NCI-H774 (cell line): Measurements from ENCODE around the gene COL5A1.
"Not testable (repeated sequence)": the region's sequence is repeated elsewhere in the genome, so short reads cannot be mapped to it uniquely, and the experiment has no call there.

Experiments
- DNase-seq: peaks from one replicate; lab custom pipeline; 2025; lab: John Stamatoyannopoulos, UW

COL5A1 gene

DNA sequence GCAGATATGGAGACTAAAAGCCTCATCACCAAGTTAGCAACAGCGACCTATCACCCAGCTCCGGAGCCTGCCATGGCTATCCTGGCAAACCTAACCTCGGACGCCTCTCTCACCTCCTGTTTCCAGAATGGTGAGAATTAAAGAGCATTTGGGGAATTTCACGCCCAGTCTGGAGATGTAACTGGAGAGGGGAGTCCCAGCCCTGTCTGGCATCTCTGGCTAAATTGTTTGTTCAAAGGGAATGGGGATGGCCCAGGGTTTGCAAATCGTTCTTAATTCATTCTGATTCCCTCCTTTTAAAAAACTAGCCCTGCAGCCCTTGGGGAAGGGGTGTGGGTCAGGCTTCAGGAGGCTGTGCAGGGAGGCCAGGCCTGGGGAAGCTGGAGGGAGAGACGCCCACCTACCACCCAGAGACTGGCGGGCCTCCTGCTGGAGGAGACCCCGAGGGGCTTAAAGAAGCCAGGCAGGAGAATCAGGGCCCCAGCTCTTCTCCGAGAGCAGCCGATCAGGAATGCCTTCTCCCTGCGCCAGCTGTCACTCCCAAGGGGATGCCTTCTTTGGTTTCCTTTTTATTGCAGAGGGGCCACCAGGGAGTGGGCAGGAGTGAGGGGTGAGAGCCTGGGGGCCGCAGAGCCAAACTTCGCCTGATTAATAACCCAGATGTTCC is 964 bp upstream of the COL5A1 start:
- DNase-seq = no peak

DNA sequence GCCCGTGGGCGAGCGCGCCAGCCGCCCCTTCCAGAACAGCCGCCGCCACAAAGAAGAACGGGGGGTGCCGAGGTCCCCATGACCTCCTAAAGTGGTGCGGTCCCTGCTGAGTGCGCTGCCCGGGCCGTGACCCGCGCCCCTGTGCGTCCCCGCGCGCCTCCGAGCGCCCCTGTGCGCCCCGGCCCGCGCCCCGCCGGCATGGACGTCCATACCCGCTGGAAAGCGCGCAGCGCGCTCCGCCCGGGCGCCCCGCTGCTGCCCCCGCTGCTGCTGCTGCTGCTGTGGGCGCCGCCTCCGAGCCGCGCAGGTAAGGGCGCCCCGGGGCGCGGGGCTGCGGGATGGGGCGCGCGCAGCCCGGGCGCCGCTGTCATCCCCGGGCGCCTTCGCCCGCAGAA is 384 bp downstream of the COL5A1 start:
- no peak for DNase-seq

DNA sequence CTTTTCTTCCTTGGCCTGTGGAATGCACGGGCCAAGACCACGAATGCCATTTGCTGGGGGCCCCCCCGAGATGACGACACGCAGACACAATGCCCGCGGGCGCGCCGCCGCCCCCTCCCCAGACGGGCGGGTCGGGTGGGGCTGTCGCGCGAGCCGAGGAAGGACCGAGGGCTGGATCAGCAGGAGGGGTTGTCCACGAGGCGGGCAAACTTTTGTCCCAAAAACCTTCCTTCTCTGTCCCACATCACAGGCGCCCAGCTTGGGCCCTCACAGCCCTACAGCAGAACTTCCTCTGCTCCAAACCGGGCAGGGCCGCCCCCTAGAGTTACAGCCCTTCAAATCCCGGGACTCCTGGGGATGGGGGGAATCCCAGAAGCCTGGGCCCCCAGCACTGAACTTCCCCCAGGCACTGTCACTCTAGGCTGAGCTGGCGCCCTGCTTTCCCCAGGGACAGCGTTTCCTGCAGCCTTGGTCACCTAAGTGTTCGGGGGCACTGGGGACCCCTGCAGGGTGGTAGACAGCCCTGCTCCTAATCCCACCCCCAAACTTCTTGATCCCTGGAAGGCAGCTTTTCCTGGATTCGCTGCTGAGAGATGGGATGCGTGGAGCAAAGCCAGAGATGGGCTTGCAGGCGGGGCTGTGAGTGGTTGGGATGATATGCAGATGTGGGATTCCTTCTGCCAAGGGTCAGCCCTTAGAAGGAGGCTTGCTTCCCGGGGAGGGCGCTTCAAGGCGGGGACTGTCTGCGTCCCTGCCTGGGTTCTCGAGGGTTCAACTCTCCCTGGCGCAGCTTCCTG is 980 bp downstream of the COL5A1 start:
- DNase-seq = no peak

DNA sequence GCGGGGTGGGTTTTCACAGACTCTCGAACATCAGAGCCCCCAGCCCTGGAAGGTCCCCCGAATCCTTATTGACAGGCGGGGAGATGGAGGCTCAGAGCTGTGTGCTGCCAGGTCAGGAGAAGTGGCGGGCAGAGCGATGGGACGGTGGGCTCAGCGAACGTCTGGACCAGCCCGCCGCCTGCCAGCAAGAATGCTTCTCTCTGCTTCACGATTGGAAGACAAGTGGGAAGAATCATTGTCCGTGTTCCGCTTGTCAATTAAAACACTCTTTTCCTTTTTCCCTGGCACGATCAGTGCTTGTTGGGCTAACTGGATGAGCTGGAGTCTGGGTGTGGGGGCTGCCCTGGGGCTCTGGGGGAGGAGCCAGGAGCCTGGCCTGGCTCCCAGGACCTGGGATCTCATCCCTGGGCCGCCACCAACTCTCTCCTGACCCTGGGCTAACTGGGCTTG is 1.6 kb downstream of the COL5A1 start:
- no peak for DNase-seq

DNA sequence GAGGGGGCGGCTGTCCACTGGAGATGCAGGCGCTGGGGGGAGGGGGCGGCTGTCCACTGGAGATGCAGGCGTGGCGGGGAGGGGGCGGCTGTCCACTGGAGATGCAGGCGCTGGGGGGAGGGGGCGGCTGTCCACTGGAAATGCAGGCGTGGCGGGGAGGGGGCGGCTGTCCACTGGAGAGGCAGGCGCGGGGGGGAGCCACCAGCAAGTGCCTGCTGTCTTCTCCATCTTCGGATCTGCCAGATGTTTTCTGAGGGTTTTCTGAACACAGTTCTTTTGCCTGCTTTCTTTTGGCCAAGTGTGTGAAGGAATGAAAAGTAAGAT is 2.8 kb downstream of the COL5A1 start:
- not testable (repeated sequence) for DNase-seq

DNA sequence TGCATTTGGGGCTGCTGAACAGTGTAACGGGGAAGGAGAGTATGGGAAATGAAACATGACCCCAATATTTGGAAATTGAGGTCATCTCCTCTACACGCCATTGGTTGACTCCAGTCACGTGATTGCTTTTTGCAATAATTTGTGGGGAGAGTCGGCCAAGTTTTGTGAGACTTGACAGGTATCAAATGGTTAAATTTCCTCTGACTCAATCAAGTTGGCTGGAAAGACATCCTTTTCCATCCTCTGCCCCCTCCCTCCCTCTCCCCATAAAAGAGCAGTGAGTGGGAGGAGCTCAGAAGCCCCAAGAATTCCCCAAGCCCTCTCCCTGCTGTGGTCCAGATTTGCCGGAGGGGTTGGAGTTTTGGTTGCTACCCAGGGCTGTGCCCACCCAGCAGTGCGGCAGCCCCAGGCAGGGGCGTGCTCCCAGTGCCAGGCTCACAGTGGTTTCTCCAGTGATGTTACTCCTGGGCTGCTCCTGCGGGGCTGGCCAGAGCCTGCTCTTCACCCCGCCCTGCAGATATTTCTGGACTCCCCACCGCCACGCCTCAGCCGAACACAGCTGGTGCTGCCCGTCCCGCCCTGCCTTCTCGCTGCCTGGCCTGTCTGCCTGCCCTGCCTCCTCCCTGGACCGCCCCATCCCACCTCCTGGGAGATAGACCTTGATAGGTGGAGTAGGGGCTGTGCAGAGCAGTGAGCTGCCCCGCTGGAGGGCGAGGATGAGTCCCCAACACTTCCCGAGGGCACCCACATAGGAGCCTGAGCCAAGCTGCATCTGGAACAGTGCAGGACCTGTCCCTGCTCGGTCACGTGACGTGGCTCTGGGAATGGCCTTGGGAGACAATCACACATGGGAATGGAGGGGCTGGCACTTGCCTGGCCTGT is 3.4 kb downstream of the COL5A1 start:
- no peak for DNase-seq

DNA sequence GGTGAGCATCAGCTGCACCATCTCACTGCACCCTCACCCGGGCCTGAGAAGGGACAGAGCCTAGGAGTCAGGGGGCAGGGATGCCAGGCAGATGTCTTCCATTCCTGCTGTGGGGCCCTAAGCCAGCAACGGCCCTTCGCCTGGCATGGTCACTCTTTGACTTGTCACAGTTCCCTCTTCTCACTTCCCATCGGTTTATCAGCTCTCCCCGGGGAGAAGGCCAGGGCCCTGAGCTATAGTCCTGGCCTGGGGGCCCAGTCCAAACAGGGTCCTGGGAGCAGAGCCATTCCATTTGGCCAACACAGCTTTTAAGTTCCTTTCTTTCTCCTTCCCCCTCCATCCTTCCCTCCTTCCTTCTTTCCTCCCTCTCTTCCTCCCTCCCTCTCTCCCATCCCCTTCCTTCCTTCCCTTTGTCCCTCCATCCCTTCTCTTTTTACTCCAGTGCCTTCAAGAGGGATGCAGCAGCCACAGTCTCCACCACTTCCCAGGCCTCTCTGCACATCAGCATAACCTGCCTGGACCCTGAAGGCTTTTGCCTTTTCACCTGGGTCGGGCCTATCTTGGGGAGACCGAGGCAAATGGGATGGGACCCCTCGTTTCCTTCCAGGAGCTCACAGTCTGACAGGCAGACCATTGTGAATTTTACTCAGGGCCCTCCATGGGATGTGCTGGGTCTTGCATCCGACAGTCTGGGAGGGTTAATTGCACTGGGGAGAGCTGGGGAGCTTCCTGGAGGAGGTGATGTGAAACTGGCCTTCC is 4.2 kb downstream of the COL5A1 start:
- no peak for DNase-seq

DNA sequence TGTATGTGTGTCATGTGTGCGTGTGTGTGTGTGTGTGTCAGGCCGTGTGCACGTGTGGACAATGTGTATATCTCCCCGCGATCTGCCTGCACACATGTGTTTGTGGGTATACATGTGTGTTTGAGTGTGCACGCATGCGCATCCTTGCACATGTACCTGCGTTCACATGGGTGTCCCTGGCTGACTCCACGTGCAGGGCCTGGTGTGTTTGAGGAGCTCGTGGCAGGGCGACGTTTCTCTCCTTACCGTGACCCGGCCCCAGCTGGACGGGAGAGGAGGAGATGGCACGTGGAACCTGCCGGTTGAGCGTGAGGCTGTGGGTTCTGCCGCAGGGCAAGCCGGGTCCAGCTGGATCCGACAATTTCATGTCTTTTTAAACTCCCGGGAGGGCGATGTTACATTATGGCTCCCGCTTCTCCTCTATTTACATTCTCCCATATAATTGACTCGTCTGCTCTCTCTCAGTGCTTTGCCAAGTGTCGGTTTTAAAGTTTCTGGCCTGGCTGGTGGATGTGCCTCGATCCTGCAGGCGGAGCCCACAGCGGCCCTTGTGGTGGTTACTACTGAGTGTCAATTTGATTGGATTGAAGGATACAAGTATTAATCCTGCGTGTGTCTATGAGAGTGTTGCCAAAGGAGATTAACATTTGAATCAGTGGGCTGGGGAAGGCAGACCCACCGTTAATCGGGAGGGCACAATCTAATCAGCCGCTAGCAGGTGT is 5.9 kb downstream of the COL5A1 start:
- DNase-seq = no peak

DNA sequence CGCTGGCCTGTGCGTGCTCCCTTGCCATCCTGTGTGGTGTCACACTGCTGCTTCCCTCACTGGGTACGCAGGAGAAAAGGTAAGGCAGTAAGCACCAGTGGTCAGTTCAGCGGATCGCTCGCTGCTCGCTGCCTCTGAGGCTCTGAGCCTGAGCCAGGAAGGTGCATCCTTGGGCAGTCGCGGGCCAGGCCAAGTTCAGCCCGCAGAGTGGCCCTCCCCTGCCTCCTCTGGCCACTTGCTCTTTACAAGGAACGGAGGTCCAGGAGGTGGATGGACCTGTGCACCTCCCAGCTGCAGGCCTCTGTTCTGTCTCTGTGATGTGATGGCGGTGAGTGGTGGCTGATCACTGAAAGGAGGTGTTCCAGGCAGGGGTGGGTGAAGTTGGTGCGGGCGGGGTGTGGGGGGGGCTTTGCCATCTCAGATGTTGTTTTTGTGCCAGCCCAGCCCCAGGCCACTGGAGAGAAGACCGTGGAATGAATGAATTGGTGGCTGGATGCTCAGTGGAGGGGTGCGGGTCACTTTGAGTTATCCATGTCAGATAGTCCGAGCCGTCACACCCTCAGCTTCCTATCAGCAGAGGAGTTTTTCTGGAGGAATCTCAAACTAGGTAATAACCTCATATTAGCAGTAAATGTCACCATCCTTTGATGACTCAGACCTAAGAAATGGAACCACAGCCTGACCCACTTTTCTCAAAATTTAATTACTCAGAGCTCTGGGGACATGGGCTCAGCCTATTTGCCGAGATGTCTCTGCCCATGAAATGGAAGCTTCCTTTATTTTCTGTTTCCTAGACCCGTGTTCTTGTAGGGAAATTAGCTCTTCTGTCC is 7.3 kb downstream of the COL5A1 start:
- no peak for DNase-seq

DNA sequence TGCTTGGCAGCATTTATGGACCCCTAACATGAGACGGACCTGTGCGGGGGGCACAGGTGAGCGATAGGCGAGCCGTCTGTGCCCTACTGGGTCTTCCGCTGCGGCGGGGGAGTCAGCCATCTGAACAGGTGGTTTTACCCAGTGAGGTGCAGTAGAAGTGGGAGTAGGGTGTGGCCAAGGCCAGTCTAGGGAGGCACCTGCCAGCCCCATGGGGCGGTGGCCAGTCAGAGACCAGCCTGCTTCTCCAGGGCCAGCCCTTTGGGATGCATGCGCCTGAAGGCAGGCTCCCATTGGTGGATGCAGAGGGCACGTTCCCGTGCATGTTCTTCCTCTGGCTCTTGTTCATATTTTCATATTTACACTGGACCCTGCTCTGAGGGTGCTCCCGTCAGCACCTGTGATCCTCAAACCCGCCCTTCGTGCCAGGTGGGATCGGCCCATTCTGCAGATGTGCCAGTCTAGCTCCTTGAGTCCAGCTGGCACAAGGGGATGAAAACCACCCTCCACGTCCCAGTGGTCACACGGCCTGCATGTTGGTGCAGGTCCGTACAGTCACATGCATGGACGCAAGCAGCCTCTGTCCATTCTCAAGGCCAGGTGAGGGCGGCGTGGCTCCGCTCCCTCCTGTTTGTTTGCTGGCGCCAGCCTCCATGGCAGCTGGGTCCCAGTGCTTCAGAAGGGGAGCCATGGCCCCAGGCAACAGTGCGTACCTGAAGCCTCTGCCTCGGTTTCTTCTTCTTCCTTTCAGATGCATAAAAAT is 9.0 kb downstream of the COL5A1 start:
- DNase-seq = no peak

DNA sequence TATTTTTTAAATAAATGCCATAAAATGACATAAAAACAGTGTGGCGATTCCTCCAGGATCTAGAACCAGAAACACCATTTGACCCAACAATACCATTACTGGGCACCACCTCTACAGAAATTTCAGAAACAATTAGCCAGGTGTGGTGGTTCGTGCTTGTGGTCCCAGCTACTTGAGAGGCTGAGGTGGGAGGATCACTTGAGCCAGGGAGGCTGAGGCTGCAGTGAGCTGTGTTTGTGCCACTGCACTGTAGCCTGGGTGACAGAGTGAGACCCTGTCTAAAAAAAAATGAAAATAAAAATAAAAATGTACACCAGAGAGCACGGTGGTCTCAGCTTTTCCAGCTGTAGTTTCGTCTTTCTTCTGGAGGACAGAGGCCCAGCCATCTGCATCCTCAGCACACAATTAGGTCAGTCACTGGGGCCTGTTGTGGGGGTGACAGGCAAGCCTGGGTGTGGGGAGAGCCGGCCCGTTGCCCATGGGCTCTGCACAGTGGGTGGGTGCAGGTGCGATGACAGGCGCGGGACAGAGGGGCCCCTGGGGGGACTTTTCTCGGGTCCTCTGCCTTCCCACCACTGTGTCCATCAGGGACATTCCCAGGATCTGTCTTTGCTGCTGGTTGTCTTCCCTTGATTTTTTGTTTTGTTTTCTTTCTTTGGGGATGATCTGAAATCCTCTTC is 9.8 kb downstream of the COL5A1 start:
- DNase-seq = no peak

DNA sequence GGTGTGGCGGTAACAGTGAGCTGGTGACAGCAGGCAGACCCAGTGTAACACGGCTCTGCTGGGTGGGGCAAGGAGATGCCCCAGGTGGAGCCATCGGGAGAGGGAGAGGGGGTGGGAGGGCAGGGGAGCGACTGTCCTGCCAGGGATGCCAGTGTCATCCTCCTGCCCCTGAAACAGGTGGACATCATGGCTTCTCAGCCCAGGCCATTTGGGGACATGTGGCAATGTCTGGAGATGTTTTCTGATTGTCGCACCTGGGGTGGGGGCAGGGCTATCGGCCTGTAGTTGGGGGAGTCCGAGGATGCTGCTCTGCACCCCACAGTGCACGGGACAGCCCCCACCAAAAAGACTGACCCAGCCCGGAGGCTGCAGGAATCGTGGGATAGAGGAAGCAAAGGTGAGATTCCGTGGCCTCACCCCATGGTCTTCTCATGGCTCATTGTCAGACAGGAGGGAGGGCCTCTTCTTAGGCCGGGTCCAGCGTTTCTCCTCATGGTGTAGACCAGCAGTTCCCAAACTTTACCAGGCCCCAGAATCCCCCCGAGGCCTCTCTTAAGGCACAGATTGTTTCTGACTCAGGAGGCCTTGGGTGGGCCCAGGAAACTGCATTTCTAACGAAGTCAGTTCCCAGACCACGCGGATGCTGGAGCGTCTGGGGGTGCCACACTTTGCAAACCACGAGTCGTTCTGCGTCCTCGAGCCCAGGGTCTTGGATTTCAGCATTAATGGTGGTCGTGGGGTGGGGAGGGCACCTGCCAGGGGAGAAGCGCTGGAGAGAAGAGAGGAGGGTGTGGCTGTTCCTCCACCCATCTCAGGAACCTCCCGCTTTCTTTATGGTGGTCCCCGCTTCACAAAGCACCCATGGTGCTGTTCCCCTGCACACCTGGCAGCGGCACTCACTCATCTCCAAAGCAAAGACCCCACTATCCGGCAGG is 11.0 kb downstream of the COL5A1 start:
- DNase-seq = no peak

DNA sequence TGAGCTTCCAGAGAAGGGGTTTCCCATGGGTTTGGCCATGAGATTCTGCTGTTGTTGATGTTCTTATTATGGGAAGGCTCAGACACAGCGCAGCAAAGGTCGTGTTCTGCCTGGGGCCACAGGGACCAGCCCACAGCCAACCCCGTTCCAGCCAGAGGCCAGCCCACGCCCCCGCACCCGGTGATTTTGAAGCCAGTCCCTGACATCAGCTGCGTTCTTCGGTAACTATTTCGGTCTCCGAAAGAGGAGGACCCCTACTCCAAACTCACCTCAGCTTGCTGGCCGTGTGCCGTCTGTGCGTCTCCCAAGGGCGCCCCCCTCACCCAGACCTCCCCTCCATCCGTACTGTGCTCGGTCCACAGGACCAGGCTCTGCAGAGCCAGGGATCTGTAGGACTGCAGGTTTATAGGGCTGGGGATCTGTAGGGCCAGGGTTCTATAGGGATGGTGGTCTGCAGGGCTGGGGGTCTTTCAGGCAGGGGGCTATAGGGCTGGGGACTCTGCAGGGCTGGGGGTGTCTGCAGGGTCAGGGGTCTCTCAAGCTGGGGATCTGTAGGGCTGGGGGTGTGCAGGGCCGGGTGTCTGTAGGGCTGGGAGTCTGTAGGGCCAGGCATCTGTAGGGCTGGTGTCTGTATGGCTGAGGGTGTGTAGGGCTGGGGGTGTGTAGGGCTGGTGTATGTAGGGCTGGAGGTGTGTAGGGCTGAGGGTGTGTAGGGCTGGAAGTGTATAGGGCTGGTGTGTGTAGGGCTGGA is 11.8 kb downstream of the COL5A1 start:
- no peak for DNase-seq

DNA sequence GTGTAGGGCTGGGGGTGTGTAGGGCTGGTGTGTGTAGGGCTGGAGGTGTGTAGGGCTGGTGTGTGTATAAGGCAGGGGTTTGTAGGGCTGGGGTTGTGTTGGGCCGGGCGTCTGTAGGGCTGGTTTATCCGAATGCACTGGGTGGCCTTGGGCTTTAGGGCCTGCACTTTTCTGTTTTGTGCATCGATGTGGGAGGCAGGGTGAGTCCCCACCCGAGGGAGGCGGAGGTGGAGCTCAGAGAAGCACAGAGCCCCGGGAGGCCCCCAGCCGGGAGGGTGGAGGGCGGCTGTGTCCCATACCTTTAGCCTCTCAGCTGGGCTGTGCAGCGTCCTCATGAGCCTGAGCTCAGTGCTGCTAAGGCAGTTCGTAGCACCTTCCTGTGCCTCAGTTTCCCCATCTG is 13.5 kb downstream of the COL5A1 start:
- DNase-seq = no peak

DNA sequence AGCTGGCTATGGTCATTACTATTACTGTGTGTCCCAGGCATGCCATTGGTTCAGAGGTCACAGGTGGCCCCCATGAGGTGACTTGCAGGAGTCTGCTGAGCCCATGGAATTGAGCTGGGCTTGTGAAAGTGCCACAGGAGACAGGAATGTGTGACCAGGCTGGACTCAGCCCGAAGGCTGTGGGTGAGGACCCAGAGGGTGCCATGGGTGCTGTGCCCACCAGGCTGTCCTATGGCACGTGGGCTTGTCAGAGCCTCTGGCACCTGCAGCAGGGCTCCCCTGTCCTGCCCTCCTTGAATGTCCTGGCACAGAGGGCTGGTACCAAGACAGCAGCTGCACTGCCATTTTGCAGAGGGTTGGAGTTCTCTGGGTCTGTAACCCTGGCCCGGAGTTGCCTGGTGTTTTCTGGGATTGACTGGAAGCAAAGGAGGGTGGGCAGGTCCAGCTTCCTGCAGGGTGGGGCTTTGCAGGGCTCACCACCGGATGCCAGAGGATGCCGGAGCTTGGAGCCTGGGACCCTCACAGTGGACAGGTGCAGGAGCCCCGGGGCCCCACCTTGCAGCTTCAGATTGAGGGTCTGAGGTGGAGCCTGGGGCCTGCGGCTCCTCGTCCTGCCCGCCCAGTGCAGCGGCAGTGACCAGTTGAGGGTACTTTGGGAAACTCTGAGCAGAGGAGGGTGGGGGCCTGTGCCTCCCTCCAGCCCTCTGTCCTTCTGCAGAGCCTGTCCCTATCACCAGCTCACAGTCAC is 14.2 kb downstream of the COL5A1 start:
- no peak for DNase-seq

DNA sequence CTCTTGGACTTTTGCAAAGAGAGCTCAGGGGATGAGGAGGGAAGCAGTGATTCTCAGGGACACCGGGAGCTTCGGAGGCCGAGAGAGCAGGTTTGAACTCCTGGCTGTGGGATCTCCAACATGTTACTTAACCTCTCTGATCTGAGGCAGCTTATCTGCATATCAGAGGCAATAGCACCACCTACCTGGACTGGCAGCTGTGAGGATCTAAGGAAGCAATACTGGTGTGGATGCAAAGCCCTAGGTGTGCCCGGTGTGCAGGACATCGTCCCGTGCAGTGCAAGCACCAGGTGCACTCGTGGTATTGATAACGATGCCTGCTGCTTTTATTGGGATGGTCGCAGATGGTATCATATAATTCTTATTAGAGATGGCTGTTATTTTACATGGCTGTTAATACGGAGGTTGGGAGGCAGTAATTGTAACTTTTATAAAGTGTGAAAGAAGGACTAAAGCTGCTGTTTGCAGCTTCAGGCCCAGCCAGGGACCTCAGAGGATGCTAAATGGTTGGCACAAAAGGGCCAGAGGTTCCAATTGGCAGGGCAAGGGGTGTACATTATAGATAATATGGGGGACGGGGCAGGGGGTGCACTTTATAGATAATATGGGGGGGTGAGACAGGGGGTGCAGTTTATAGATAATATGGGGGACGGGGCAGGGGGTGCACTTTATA is 14.9 kb downstream of the COL5A1 start:
- no peak for DNase-seq
